ENCODE results near the gene SLC35E2B. TPM values are rescaled to one million over a fixed set of nuclear protein-coding genes. Genes with fewer than 3 reads are reported as not detected.

SLC35E2B gene
- total and polyA plus RNA-seq, 4 donors, result 11.1 to 19.3 (median 12.6) TPM

- no peaks in the 10 kb centered on the region for H3K9me3 ChIP-seq (ENCODE audit: control insufficient read depth in 4 of 4, low read length in 3 of 4)
- DNase-seq (ENCODE audit: low spot score), result peak; percentile 62
- TF ChIP-seq FOXA2 (IDR thresholded peaks at IDR 0.05), result no peak
- TF ChIP-seq HNF4G (IDR thresholded peaks at IDR 0.05), result no peak
- TF ChIP-seq JUND (IDR thresholded peaks at IDR 0.05), result no peak
- TF ChIP-seq ATF3 (IDR thresholded peaks at IDR 0.05), result no peak
- TF ChIP-seq SP1 (IDR thresholded peaks at IDR 0.05), result no peak
- no peak for TF ChIP-seq ZBTB33 (IDR thresholded peaks at IDR 0.05)
- TF ChIP-seq REST (IDR thresholded peaks at IDR 0.05), result no peak
- TF ChIP-seq RXRA (IDR thresholded peaks at IDR 0.05), result no peak
- TF ChIP-seq NR2F2 (IDR thresholded peaks at IDR 0.05), result no peak
- TF ChIP-seq CTCF (IDR thresholded peaks at IDR 0.05; ENCODE audit: low read depth, low read length, missing input control), result no peak
- TF ChIP-seq YY1 (IDR thresholded peaks at IDR 0.05), result no peak
- TF ChIP-seq RAD21 (IDR thresholded peaks at IDR 0.05), result no peak
- TF ChIP-seq EGR1 (IDR thresholded peaks at IDR 0.05; ENCODE audit: low read depth in 2 of 2), result no peak
- TF ChIP-seq FOXA1 (IDR thresholded peaks at IDR 0.05), result no peak
- no peak for TF ChIP-seq MAX (IDR thresholded peaks at IDR 0.05)
- H3K27ac ChIP-seq (ENCODE audit: low read depth in 1 of 2, low read length in 2 of 2), result peak overlapping the region; percentile 56 to 71
- peaks cover 0 to 5% (median 0%) of the 10 kb centered on the region in 4 donors for H3K4me1 ChIP-seq (ENCODE audit: control insufficient read depth in 4 of 4, insufficient read depth in 4 of 4, low read length in 3 of 4)
- peaks cover 0 to 17% (median 7%) of the 10 kb centered on the region in 4 donors for H3K36me3 ChIP-seq (ENCODE audit: control insufficient read depth in 4 of 4, insufficient read depth in 3 of 4, low read depth in 1 of 4, low read length in 3 of 4)
- H3K4me3 ChIP-seq (ENCODE audit: low read depth in 1 of 3, low read length in 3 of 3), result peak overlapping the region in 1 of 3 donors; percentile 25
- WGBS, result 56% methylated on average over 80 of the region's 81 CpGs
- no peaks in the 10 kb centered on the region for H3K27me3 ChIP-seq (ENCODE audit: control insufficient read depth in 4 of 4, insufficient read depth in 4 of 4, low read length in 3 of 4)
- no peak overlapping the region for H3K9ac ChIP-seq (ENCODE audit: low read depth in 1 of 2, low read length in 2 of 2)
Observed at GRCh38 chr1:1630191-1630964, 62.2 kb downstream of the SLC35E2B start.

Measured in liver (tissue), 9 donors.